GM23248 (cell line): ENCODE data around the gene BAZ2B. TPM values are rescaled to one million over a fixed set of nuclear protein-coding genes. Genes with fewer than 3 reads are reported as not detected.
A peak's percentile ranks its signal among the peaks of the same experiment; 100 is the strongest.

Source experiments
- DNase-seq: peaks from one replicate; pipeline ENCODE4 v3.0.0-alpha.2; 2015
- H2AFZ ChIP-seq: fragments of 200-600 bp; sonication (generic); 2 replicates; pipeline ENCODE4 v1.6.1; 2016; ENCODE audit warnings: antibody characterized with exemption
- H3F3A ChIP-seq: fragments of 200-600 bp; sonication (generic); 2 replicates; pipeline ENCODE4 v1.6.1; 2016; ENCODE audit warnings: mild to moderate bottlenecking, antibody characterized with exemption, mixed run types; ENCODE audit not compliant: insufficient read depth
- H3K27ac ChIP-seq: fragments of 200-600 bp; sonication (generic); 2 replicates; pipeline ENCODE4 v1.5.1; 2016; ENCODE audit warnings: mild to moderate bottlenecking
- H3K27me3 ChIP-seq: fragments of 200-600 bp; sonication (generic); replicated peaks from 2 replicates; pipeline ENCODE4 v1.6.1; 2016; ENCODE audit warnings: mild to moderate bottlenecking; ENCODE audit not compliant: insufficient read depth
- H3K36me3 ChIP-seq: fragments of 200-600 bp; sonication (generic); 2 replicates; pipeline ENCODE4 v1.6.1; 2016; ENCODE audit warnings: low read depth, mild to moderate bottlenecking
- H3K4me1 ChIP-seq: fragments of 200-600 bp; sonication (generic); 2 replicates; pipeline ENCODE4 v1.6.1; 2016; ENCODE audit warnings: mild to moderate bottlenecking; ENCODE audit not compliant: insufficient read depth
- H3K4me2 ChIP-seq: fragments of 200-600 bp; sonication (generic); one replicate; pipeline ENCODE4 v1.6.1; 2016; ENCODE audit warnings: mild to moderate bottlenecking; ENCODE audit not compliant: unreplicated experiment
- H3K4me3 ChIP-seq: fragments of 200-600 bp; sonication (generic); 2 replicates; pipeline ENCODE4 v1.5.1; 2016; ENCODE audit warnings: mild to moderate bottlenecking
- H3K79me2 ChIP-seq: fragments of 200-600 bp; sonication (generic); 2 replicates; pipeline ENCODE4 v1.6.1; 2016; ENCODE audit warnings: mild to moderate bottlenecking; ENCODE audit not compliant: insufficient read depth
- H3K9ac ChIP-seq: fragments of 200-600 bp; sonication (generic); 2 replicates; pipeline ENCODE4 v1.6.1; 2016; ENCODE audit warnings: mild to moderate bottlenecking
- H3K9me2 ChIP-seq: fragments of 200-600 bp; sonication (generic); 2 replicates; pipeline ENCODE4 v1.6.1; 2016; ENCODE audit warnings: mixed run types, mild to moderate bottlenecking, moderate library complexity; ENCODE audit not compliant: insufficient read depth
- H3K9me3 ChIP-seq: fragments of 200-600 bp; sonication (generic); one replicate; pipeline ENCODE4 v1.6.1; 2017; ENCODE audit warnings: low read depth
- H4K20me1 ChIP-seq: fragments of 200-600 bp; sonication (generic); 2 replicates; pipeline ENCODE4 v1.6.0; 2016; ENCODE audit not compliant: insufficient read depth
- EZH2 ChIP-seq: fragments of 200-600 bp; sonication (generic); IDR thresholded peaks from 2 replicates; pipeline ENCODE4 v1.6.1; 2018; ENCODE audit warnings: antibody characterized with exemption, mild to moderate bottlenecking; ENCODE audit not compliant: insufficient read depth, poor library complexity, severe bottlenecking
- EZH2phosphoT487 ChIP-seq: fragments of 200-600 bp; sonication (generic); IDR thresholded peaks from 2 replicates; pipeline ENCODE4 v1.6.1; 2018; ENCODE audit warnings: antibody characterized with exemption, moderate library complexity, mild to moderate bottlenecking, low read depth; ENCODE audit not compliant: insufficient read depth
- WGBS, 2 experiments: methylation state at CpG; one replicate each; pipeline ENCODE4 v1.1.6; 2015 to 2017; ENCODE audit warnings: low lambda C conversion rate in 2 of 2, low coverage in 1 of 2; ENCODE audit errors: missing lambda C conversion rate in 2 of 2; 5-methylcytosine and 5-hydroxymethylcytosine counted together
- in situ Hi-C: fragments of 300-500 bp; cut with MboI; formaldehyde crosslinking; loops from 2 replicates; pipeline ENCODE4 v1.15.0; 2020
- polyA plus RNA-seq: library from polyadenylated mRNA; unstranded; fragments of >200 nt; fragmentation: Nextera tagmentation; extraction: Ambion mirVana; gene quantifications from 2 replicates; pipeline ENCODE4 v1.2.1, GENCODE V29; 2016
- total RNA-seq: library from RNA; depleted of rRNA; stranded (reverse); fragments of >200 nt; shearing (Covaris generic); gene quantifications from 2 replicates; pipeline ENCODE4 v1.2.3, GENCODE V29; 2014

Gene BAZ2B
- total and polyA plus RNA-seq, 2 experiments from 2014 or later: 17.0 to 20.5 TPM

DNA sequence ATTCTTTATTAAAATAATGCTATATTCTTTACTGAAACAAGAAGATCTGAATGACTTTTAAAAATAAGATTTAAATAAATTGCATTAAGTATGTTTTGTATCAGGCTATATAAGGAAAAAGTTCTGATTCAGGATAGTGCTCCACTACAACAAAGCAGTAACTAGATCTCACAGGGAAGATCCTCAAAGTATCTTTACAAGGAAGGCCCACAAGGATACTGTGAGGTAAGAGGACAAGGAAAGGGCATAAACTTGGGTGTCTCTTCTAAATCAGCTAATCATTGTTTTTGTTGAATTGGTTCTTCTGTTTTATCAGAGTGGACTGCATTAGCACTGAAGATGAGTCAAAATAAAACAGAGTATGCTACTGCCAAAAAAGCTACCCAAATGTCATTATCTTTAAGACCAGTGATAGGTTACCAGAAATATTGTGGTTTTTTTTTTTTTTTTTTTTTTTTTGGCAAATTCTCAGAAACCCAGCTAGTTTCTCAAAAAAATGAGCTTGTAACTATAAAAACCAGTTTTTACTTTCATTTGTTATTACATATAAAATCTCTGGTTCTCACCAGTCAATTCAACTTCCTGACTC is 160.9 kb downstream of the BAZ2B start:
- Histone ChIP-seq H3K4me2 (no peak overlapping the region), H3K9me2 (no peaks in the 10 kb centered on the region), H4K20me1 (no peaks in the 10 kb centered on the region), H3K4me1 (no peaks in the 10 kb centered on the region; the same call in 1 of the 2 replicates), H3K9ac (no peak overlapping the region), H2AFZ (no peak overlapping the region), H3K27me3 (no peaks in the 10 kb centered on the region), H3K27ac (no peak overlapping the region), H3F3A (no peaks in the 10 kb centered on the region), H3K36me3 (no peaks in the 10 kb centered on the region), H3K4me3 (no peak overlapping the region), H3K79me2 (no peaks in the 10 kb centered on the region), H3K9me3 (no peaks in the 10 kb centered on the region)
- in situ Hi-C loops: no loop called here
- TF ChIP-seq EZH2 (no peak), EZH2phosphoT487 (no peak)
- peak; percentile 1 for DNase-seq

DNA sequence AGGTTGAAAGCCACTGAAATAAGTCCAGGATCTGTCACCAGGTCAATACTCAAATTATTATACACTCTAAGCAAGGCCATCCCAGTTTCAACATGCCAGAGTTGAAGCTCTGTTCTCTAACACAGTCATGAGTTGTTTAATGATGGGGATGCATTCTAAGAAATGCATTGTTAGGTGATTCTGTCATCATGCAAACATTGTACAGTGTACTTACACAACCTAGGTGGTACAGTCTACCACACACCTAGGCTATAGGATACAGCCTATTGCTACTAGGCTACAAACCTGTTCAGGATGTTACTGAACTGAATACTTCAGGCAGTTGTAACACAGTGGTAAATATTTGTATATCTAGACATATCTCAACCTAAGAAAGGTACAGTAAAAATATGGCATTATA is 162.2 kb downstream of the BAZ2B start:
- in situ Hi-C loops: no loop called here
- TF ChIP-seq EZH2 (no peak), EZH2phosphoT487 (no peak)
- Histone ChIP-seq H3K4me2 (no peak overlapping the region), H3K27me3 (no peaks in the 10 kb centered on the region), H4K20me1 (no peaks in the 10 kb centered on the region), H3K9me3 (no peaks in the 10 kb centered on the region), H3K36me3 (no peaks in the 10 kb centered on the region), H2AFZ (no peak overlapping the region), H3K4me3 (no peak overlapping the region), H3K9ac (no peak overlapping the region), H3F3A (no peaks in the 10 kb centered on the region), H3K4me1 (no peaks in the 10 kb centered on the region; the same call in 1 of the 2 replicates), H3K27ac (no peak overlapping the region), H3K9me2 (no peaks in the 10 kb centered on the region), H3K79me2 (no peaks in the 10 kb centered on the region)
- DNase-seq: peak; percentile 15

DNA sequence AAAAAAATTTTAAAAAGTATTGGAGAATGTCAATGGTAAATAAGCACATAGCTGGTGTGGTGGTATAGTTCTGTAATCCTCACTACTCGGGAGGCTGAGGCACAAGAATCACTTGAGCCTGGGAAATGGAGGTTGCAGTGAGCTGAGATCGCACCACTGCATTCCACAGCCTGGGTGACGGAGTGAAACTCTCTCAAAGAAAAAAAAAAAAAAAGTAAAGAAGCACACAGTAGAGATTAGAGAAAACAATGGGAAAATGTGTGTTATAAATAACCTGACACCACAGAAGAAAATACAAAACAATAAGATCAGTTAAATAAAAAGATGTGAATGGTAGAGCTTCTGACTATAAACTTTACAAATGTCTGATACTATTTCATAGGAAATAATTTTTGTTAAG is 166.2 kb downstream of the BAZ2B start:
- in situ Hi-C loops: no loop called here
- TF ChIP-seq EZH2phosphoT487 (no peak), EZH2 (no peak)
- H2AFZ ChIP-seq: no peak overlapping the region
- no peaks in the 10 kb centered on the region for H3K9me3 ChIP-seq
- peaks cover 19% of the 10 kb centered on the region for H3K36me3 ChIP-seq
- H3K4me1 ChIP-seq: no peaks in the 10 kb centered on the region
- no peak for DNase-seq
- no peaks in the 10 kb centered on the region for H3F3A ChIP-seq
- no peak overlapping the region for H3K4me2 ChIP-seq
- no peaks in the 10 kb centered on the region for H3K27me3 ChIP-seq
- no peaks in the 10 kb centered on the region for H3K9me2 ChIP-seq
- WGBS, 2 experiments: 93 to 99% methylated on average over 3 of the region's 3 CpGs
- no peaks in the 10 kb centered on the region for H4K20me1 ChIP-seq
- H3K27ac ChIP-seq: no peak overlapping the region
- no peaks in the 10 kb centered on the region for H3K79me2 ChIP-seq
- H3K9ac ChIP-seq: no peak overlapping the region
- H3K4me3 ChIP-seq: no peak overlapping the region

GRCh38 chr2:159449504-159450124 is 166.7 kb downstream of the BAZ2B start:
- TF ChIP-seq EZH2phosphoT487: no peak
- TF ChIP-seq EZH2: no peak
- Histone ChIP-seq H3K4me3 (no peak overlapping the region), H3K9me3 (no peaks in the 10 kb centered on the region), H3F3A (no peaks in the 10 kb centered on the region), H2AFZ (no peak overlapping the region), H3K27me3 (no peaks in the 10 kb centered on the region), H3K4me1 (no peaks in the 10 kb centered on the region), H3K9me2 (no peaks in the 10 kb centered on the region), H3K36me3 (peaks cover 24% of the 10 kb centered on the region), H3K79me2 (no peaks in the 10 kb centered on the region), H3K27ac (no peak overlapping the region), H3K4me2 (no peak overlapping the region), H4K20me1 (no peaks in the 10 kb centered on the region), H3K9ac (no peak overlapping the region)
- DNase-seq: no peak
- in situ Hi-C loops: no loop called here
- 0 to 3% methylated on average over 1 of the region's 1 CpG for WGBS, 2 experiments

- TF ChIP-seq EZH2: no peak
- no peak for TF ChIP-seq EZH2phosphoT487
These were observed 169.5 kb downstream of the BAZ2B start for GRCh38 chr2:159446817-159447216.

More at GRCh38 chr2:159446817-159447216, 169.5 kb downstream of the BAZ2B start:
- no peak overlapping the region for H3K9ac ChIP-seq
- H3K9me2 ChIP-seq: no peaks in the 10 kb centered on the region
- H3K9me3 ChIP-seq: no peaks in the 10 kb centered on the region
- DNase-seq: no peak
- in situ Hi-C loops: no loop called here
- H3K4me1 ChIP-seq: no peaks in the 10 kb centered on the region
- 96 to 98% methylated on average over 2 of the region's 2 CpGs for WGBS, 2 experiments
- H3F3A ChIP-seq: no peaks in the 10 kb centered on the region
- no peak overlapping the region for H3K4me3 ChIP-seq
- no peak overlapping the region for H2AFZ ChIP-seq
- no peak overlapping the region for H3K27ac ChIP-seq
- H4K20me1 ChIP-seq: no peaks in the 10 kb centered on the region
- H3K36me3 ChIP-seq: peaks cover 29% of the 10 kb centered on the region
- H3K79me2 ChIP-seq: no peaks in the 10 kb centered on the region
- H3K27me3 ChIP-seq: no peaks in the 10 kb centered on the region
- no peak overlapping the region for H3K4me2 ChIP-seq
